A549 (cell line): ENCODE data around the gene LPAR6. TPM values are rescaled to one million over a fixed set of nuclear protein-coding genes. Genes with fewer than 3 reads are reported as not detected.

Source experiments
- ATAC-seq, 2 experiments: fragments of 200-7000 bp in 1 of 2; fragments of >200 bp in 1 of 2; cut with Nextera tagmentation in 1 of 2; cut with Tn5 transposase in 1 of 2; 3 replicates each; pipeline versions ENCODE4 v1.8.0 to v1.9.1; 2018 to 2020; ENCODE audit warnings: mild to moderate bottlenecking in 1 of 2, moderate library complexity in 1 of 2
- CTCF ChIA-PET: fragments of 300-600 bp; sonication (Branson Sonifier 250); formaldehyde crosslinking; extraction: SDS; loops from one replicate; lab custom pipeline; 2021; ENCODE audit warnings: antibody characterized with exemption, inconsistent platforms; lab: Yijun Ruan, JAX
- POLR2A ChIA-PET: fragments of 350-600 bp; formaldehyde crosslinking; extraction: SDS; loops from one replicate; lab custom pipeline; 2021; ENCODE audit warnings: antibody characterized with exemption, inconsistent platforms; lab: Yijun Ruan, JAX
- DNase-seq, 2 experiments: peaks; one replicate each; pipeline versions ENCODE4 v3.0.0 to v3.0.0-alpha.2; 2011 to 2016; ENCODE audit warnings: low read depth in 1 of 2, low spot score in 1 of 2
- FAIRE-seq: peaks from 2 replicates; lab custom pipeline; 2011; peaks lifted over from hg19 to GRCh38; lab: Jason Lieb, UNC
- H3K27ac ChIP-seq, 2 experiments: fragments of >200 bp; sonication (Bioruptor Twin); formaldehyde crosslinking; 3 replicates each; pipeline ENCODE4 v1.5.1; 2016 to 2017
- H3K4me1 ChIP-seq: fragments of >200 bp; sonication (Bioruptor Twin); formaldehyde crosslinking; 3 replicates; pipeline ENCODE4 v1.6.1; 2016
- H3K4me2 ChIP-seq: fragments of >200 bp; sonication (Bioruptor Twin); formaldehyde crosslinking; 3 replicates; pipeline ENCODE4 v1.6.1; 2016
- H3K4me3 ChIP-seq: fragments of >200 bp; sonication (Bioruptor Twin); formaldehyde crosslinking; 3 replicates; pipeline ENCODE4 v1.5.1; 2016
- H3K9me3 ChIP-seq: fragments of >200 bp; sonication (Bioruptor Twin); formaldehyde crosslinking; 3 replicates; pipeline ENCODE4 v1.6.1; 2016
- BCL3 ChIP-seq: fragments of >200 bp; sonication (Bioruptor Twin); formaldehyde crosslinking; IDR thresholded peaks from 3 replicates; pipeline ENCODE4 v1.6.1; 2016
- BHLHE40 ChIP-seq: IDR thresholded peaks from 2 replicates; pipeline ENCODE4 v1.6.1; 2012; ENCODE audit warnings: low read depth, low read length, inconsistent platforms
- CEBPB ChIP-seq, 2 experiments: fragments of >200 bp in 1 of 2; sonication (Bioruptor Twin) in 1 of 2; formaldehyde crosslinking in 1 of 2; IDR thresholded peaks; 2 replicates each; pipeline ENCODE4 v1.6.1; 2012 to 2016
- CHD4 ChIP-seq: fragments of 200-600 bp; sonication (generic); IDR thresholded peaks from 2 replicates; pipeline ENCODE4 v1.6.1; 2016; ENCODE audit warnings: antibody characterized with exemption, mild to moderate bottlenecking, borderline replicate concordance
- E2F6 ChIP-seq: IDR thresholded peaks from 2 replicates; pipeline ENCODE4 v1.6.1; 2012; ENCODE audit warnings: low read depth, borderline replicate concordance
- GATA3 ChIP-seq: IDR thresholded peaks from 2 replicates; pipeline ENCODE4 v1.6.1; 2012; ENCODE audit warnings: borderline replicate concordance
- HDAC2 ChIP-seq: fragments of 200-600 bp; sonication (generic); IDR thresholded peaks from 2 replicates; pipeline ENCODE4 v1.6.1; 2016
- HEYL ChIP-seq: fragments of 250-450 bp; sonication (Bioruptor Pico); IDR thresholded peaks from 2 replicates; pipeline ENCODE4 v1.8.0; 2021; ENCODE audit warnings: mild to moderate bottlenecking, moderate library complexity
- HMGXB4 ChIP-seq: fragments of 250-450 bp; sonication (Bioruptor Pico); IDR thresholded peaks from 2 replicates; pipeline ENCODE4 v1.5.0; 2021; ENCODE audit warnings: mild to moderate bottlenecking, moderate library complexity, borderline replicate concordance
- HOXA7 ChIP-seq: fragments of 250-450 bp; sonication (Bioruptor Pico); IDR thresholded peaks from 2 replicates; pipeline ENCODE4 v1.5.0; 2020; ENCODE audit warnings: mild to moderate bottlenecking, moderate library complexity
- HOXB5 ChIP-seq: fragments of 250-450 bp; sonication (Bioruptor Pico); IDR thresholded peaks from 2 replicates; pipeline ENCODE4 v1.5.0; 2020; ENCODE audit warnings: mild to moderate bottlenecking, moderate library complexity
- NPAS2 ChIP-seq: fragments of 250-450 bp; sonication (Bioruptor Pico); IDR thresholded peaks from 2 replicates; pipeline ENCODE4 v1.8.0; 2022; ENCODE audit warnings: mild to moderate bottlenecking, moderate library complexity, borderline replicate concordance
- POLR2A ChIP-seq: IDR thresholded peaks from 2 replicates; pipeline ENCODE4 v1.6.1; 2012; ENCODE audit warnings: mild to moderate bottlenecking, low read length
- RAD21 ChIP-seq, 2 experiments: fragments of >200 bp in 1 of 2; sonication (Bioruptor Twin) in 1 of 2; formaldehyde crosslinking in 1 of 2; IDR thresholded peaks in 1 of 2; conservative IDR thresholded peaks in 1 of 2; 2 replicates in 1 of 2; 3 replicates in 1 of 2; pipeline ENCODE4 v1.6.1; 2012 to 2018; ENCODE audit warnings: inconsistent platforms in 1 of 2
- REST ChIP-seq: fragments of 200-600 bp; sonication (generic); IDR thresholded peaks from 2 replicates; pipeline ENCODE4 v1.6.1; 2016; ENCODE audit warnings: antibody characterized with exemption, mild to moderate bottlenecking, moderate library complexity
- RFX5 ChIP-seq: fragments of 450-650 bp; IDR thresholded peaks from 2 replicates; pipeline ENCODE4 v1.7.1; 2014; ENCODE audit warnings: antibody characterized with exemption, mild to moderate bottlenecking, moderate library complexity
- RNF2 ChIP-seq: fragments of 200-600 bp; sonication (generic); IDR thresholded peaks from 2 replicates; pipeline ENCODE4 v1.6.1; 2016; ENCODE audit warnings: low read depth, mild to moderate bottlenecking, antibody characterized with exemption, moderate library complexity, borderline replicate concordance
- SMC3 ChIP-seq: fragments of >200 bp; sonication (Bioruptor Twin); formaldehyde crosslinking; IDR thresholded peaks from 3 replicates; pipeline ENCODE4 v1.6.1; 2018; ENCODE audit warnings: inconsistent platforms
- TFCP2L1 ChIP-seq: fragments of 250-450 bp; sonication (Bioruptor Pico); IDR thresholded peaks from 2 replicates; pipeline ENCODE4 v1.5.0; 2021; ENCODE audit warnings: mild to moderate bottlenecking
- TP53 ChIP-seq: fragments of 250-450 bp; sonication (Bioruptor Pico); IDR thresholded peaks from 2 replicates; pipeline ENCODE4 v1.5.0; 2021; ENCODE audit warnings: mild to moderate bottlenecking, moderate library complexity
- ZC3H11A ChIP-seq: fragments of 450-650 bp; IDR thresholded peaks from 2 replicates; pipeline ENCODE4 v1.6.1; 2014; ENCODE audit warnings: antibody characterized with exemption, mild to moderate bottlenecking
- WGBS: methylation state at CpG from one replicate; pipeline ENCODE4 v1.1.6; 2017; ENCODE audit errors: missing lambda C conversion rate; 5-methylcytosine and 5-hydroxymethylcytosine counted together
- polyA minus RNA-seq: library from RNA; depleted of rRNA, polyadenylated mRNA; stranded (reverse); fragments of >200 nt; gene quantifications from 2 replicates; pipeline ENCODE4 v1.2.3, GENCODE V29; 2011; rRNA and poly(A)+ RNA removed
- polyA plus RNA-seq, 4 experiments: library from polyadenylated mRNA; depleted of rRNA in 3 of 4; stranded (reverse); fragments of >200 nt; fragmentation: RNase III in 1 of 4; extraction: RNeasy Plus Mini Kit Qiagen cat#74134 plus additional on column Dnase treatment in 1 of 4; gene quantifications; 2 replicates in 3 of 4; 3 replicates in 1 of 4; pipeline ENCODE4 v1.2.3, GENCODE V29; 2011 to 2017
- TF ChIP-seq, protein P1 (sequence below): fragments of 250-450 bp; sonication (Bioruptor Pico); IDR thresholded peaks from 2 replicates; pipeline ENCODE4 v1.5.0; 2020; ENCODE audit warnings: low read depth, mild to moderate bottlenecking, moderate library complexity

The LPAR6 gene
- polyA plus RNA-seq (2011; rRNA removed) = 4.9 and 6.0 TPM in 2 replicates
- 0.69 and 0.75 TPM in 2 replicates for polyA plus RNA-seq (2012; cell fraction: cytosol; rRNA removed)
- 0.32 and 0.49 TPM in 2 replicates for polyA plus RNA-seq (2012; cell fraction: nucleus; rRNA removed)
- 1.3 to 2.5 TPM (median 2.0 TPM) in 3 replicates for polyA plus RNA-seq (2017; fragmentation: RNase III; extraction: RNeasy Plus Mini Kit Qiagen cat#74134 plus additional on column Dnase treatment)
- 0.58 and 1.7 TPM in 2 replicates for polyA minus RNA-seq

GRCh38 chr13:48412881-48413351 is at the start of gene LPAR6:
LPAR6 (minus strand) TSS chr13:48413113; CDS start chr13:48412423, 690 bp downstream.
- ChIA-PET POLR2A (interaction anchor here (0.7 kb wide), 1 partner anchor 119 kb away, joined by 3 read pairs; no protein-coding TSS in a partner anchor), CTCF (no interaction called here)
- Histone ChIP-seq H3K9me3 (no peaks in the 10 kb centered on the region), H3K27ac (peak within 1 kb of the TSS; percentile 66 to 74), H3K4me1 (peaks cover 9% of the 10 kb centered on the region; the same call in 2 of the 3 replicates), H3K4me3 (peak within 1 kb of the TSS; percentile 54), H3K4me2 (peak within 1 kb of the TSS; percentile 84)
- DNase-seq (peak in 1 of 2 experiments; percentile 68), FAIRE-seq (no peak), ATAC-seq (peak; percentile 56 to 87)
- TF ChIP-seq HDAC2 (no peak), GATA3 (peak; percentile 24; the same call in 1 of the 2 replicates), POLR2A (no peak), BCL3 (no peak), RAD21 (conservative IDR thresholded peaks at IDR 0.05 in 1 of 2, IDR thresholded peaks at IDR 0.05 in 1 of 2) (no peak), BHLHE40 (no peak)
- 3% methylated on average over 4 of the region's 4 CpGs for WGBS

- POLR2A ChIA-PET = no interaction called here
- CTCF ChIA-PET = interaction anchor here (1.2 kb wide), 1 partner anchor 11 kb away, joined by 3 read pairs; no protein-coding TSS in a partner anchor
- 95% methylated on average over 8 of the region's 28 CpGs for WGBS
These were observed 44.8 kb upstream of the LPAR6 start for GRCh38 chr13:48457578-48458242.

DNA sequence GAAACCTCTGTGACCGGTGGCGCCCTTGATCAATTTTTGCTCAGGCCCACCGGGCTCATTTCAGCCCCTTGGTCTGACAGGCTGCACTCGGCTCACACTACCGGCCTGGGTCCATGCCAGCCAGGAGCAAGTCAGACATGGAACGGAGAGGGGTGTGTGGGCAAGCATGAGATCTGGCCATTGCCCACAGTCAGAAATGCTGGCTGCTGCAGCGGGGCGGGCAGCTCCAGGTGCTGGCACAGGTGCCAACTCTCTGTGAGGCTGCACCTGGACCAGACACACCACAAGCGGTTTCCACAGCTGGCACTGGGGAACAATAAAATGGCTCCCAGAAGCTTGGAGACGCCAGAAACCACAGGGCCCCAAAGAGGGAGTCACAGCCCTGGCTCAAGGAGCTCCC is 43.6 kb upstream of the LPAR6 start:
- WGBS = 91% methylated on average over 4 of the region's 10 CpGs
- H3K4me3 ChIP-seq = no peak overlapping the region
- ChIA-PET POLR2A (no interaction called here), CTCF (interaction anchor here (1.2 kb wide), 1 partner anchor 10 kb away, joined by 3 read pairs; no protein-coding TSS in a partner anchor)
- ATAC-seq (no peak), FAIRE-seq (no peak), DNase-seq (no peak)
- H3K4me1 ChIP-seq = no peaks in the 10 kb centered on the region
- no peak overlapping the region for H3K4me2 ChIP-seq
- no peak overlapping the region for H3K27ac ChIP-seq
- no peaks in the 10 kb centered on the region for H3K9me3 ChIP-seq
- TF ChIP-seq HOXA7 (CRISPR knock-in tag) (no peak), ZC3H11A (no peak), REST (no peak), SMC3 (no peak), TP53 (no peak), HOXB5 (no peak), E2F6 (no peak), RNF2 (no peak), CHD4 (no peak), HEYL (CRISPR knock-in tag) (no peak), CEBPB (IDR thresholded peaks at IDR 0.05) (no peak), NPAS2 (CRISPR knock-in tag) (no peak), GATA3 (no peak)
- TF ChIP-seq, protein P1, sequence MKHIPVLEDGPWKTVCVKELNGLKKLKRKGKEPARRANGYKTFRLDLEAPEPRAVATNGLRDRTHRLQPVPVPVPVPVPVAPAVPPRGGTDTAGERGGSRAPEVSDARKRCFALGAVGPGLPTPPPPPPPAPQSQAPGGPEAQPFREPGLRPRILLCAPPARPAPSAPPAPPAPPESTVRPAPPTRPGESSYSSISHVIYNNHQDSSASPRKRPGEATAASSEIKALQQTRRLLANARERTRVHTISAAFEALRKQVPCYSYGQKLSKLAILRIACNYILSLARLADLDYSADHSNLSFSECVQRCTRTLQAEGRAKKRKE (CRISPR knock-in tag) = no peak

More at GRCh38 chr13:48457578-48458242, 44.8 kb upstream of the LPAR6 start:
- TF ChIP-seq RFX5 = no peak
- no peak for TF ChIP-seq ZC3H11A
- TF ChIP-seq TFCP2L1 (CRISPR knock-in tag) = no peak
- TF ChIP-seq HMGXB4 = no peak
- no peak for TF ChIP-seq TP53
- TF ChIP-seq, all 56 proteins: peak for 0
- H3K27ac ChIP-seq = no peak overlapping the region
- H3K9me3 ChIP-seq = no peaks in the 10 kb centered on the region
- no peak for ATAC-seq
- H3K4me1 ChIP-seq = no peaks in the 10 kb centered on the region
- no peak for FAIRE-seq
- no peak overlapping the region for H3K4me3 ChIP-seq
- DNase-seq = no peak
- no peak overlapping the region for H3K4me2 ChIP-seq
